HL-60/S4 (cell line): ENCODE data around the gene LRRC23.
"Not testable (repeated sequence)": the region's sequence is repeated elsewhere in the genome, so short reads cannot be mapped to it uniquely, and the experiment has no call there.

Experiments used
- in situ Hi-C: fragments of 300-500 bp; cut with MboI; formaldehyde crosslinking; loops from 2 replicates; pipeline ENCODE4 v1.14.3; 2022; ENCODE audit warnings: low sequenced_read_pairs

The LRRC23 gene

DNA sequence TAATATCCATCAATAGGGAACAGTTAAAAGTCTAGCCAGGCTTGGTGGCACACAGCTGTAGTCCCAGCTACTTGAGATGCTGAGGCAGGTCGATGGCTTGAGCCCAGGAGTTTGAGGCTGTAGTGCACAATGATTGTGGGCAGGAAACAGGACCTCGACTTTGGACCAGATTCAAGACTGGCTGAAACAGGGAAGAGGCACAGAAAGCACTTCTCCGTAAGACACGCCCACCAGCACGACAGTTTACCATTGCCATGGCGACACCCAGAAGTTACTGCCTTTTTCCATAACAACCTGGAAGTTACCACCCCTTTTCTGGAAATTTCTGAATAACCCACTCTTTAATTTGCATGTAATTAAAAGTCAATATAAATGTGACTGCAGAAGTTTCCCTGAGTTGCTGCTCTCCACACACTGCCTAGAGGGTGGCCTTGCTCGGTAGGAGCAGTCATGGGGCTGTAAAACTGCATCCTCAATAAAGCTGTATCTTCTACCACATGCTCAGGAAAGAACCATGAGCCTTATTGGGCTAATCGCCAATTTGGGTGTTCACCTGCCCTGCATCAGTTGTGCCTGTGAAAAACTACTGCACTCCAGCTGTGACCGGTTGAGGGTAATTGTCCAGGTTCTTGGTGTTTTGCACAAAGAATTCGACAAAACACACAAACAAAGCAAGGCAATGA, 4.6 kb upstream of the LRRC23 start:
- in situ Hi-C loops = no loop called here

GRCh38 chr12:6902448-6902847, 2.2 kb upstream of the LRRC23 start:
- in situ Hi-C loops = no loop called here

- in situ Hi-C loops = no loop called here
Measured at GRCh38 chr12:6903722-6904121, 900 bp upstream of the LRRC23 start.

- in situ Hi-C loops = no loop called here
Measured at GRCh38 chr12:6905414-6906040, 905 bp downstream of the LRRC23 start.

DNA sequence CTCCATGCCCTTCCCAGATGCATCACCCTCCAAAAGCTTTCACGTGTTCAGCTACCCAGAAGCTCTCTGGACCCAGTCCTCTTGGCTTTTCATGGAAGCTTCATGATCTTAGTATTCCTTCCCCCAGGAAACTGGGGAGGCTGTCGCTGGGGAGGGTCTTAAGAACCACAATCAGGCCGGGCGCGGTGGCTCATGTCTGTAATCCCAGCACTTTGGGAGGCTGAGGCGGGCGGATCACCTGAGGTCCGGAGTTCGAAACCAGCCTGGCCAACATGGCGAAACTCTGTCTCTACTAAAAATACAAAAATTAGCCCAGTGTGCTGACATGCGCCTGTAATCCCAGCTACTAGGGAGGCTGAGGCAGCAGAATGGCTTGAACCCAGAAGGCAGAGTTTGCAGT, 3.5 kb downstream of the LRRC23 start:
- in situ Hi-C loops = not testable (repeated sequence)

DNA sequence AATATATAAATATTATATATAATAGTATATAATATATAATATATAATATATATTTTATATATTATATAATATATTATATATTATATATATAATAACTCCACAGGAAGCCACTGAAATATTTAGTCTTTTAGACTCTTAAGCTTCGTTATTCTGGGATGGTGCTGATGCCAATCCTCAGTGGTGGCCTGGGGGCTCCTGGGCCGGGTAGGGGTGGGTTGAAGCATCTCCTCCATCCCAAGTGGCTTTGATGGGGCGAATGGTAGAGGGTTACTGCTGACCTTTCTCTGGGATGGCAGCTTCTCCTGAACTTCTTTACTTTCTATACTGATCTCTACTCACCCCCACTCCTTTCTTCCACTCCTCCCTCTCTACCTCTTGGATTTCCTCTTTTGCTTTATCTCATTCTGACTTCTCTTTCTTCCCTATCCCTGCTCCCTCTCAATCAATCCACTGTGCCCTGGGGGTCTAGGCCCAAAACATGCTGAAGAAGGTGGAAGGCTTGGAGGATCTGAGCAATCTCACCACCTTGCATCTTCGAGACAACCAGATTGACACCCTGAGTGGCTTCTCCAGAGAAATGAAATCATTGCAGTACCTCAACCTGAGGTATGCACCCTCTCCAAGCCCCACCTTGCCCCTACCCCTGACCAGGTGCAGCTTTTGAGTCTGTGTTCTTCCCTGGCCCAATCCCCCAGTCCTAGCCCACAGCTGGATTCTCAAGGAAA, 5.0 kb downstream of the LRRC23 start:
- in situ Hi-C loops = no loop called here

DNA sequence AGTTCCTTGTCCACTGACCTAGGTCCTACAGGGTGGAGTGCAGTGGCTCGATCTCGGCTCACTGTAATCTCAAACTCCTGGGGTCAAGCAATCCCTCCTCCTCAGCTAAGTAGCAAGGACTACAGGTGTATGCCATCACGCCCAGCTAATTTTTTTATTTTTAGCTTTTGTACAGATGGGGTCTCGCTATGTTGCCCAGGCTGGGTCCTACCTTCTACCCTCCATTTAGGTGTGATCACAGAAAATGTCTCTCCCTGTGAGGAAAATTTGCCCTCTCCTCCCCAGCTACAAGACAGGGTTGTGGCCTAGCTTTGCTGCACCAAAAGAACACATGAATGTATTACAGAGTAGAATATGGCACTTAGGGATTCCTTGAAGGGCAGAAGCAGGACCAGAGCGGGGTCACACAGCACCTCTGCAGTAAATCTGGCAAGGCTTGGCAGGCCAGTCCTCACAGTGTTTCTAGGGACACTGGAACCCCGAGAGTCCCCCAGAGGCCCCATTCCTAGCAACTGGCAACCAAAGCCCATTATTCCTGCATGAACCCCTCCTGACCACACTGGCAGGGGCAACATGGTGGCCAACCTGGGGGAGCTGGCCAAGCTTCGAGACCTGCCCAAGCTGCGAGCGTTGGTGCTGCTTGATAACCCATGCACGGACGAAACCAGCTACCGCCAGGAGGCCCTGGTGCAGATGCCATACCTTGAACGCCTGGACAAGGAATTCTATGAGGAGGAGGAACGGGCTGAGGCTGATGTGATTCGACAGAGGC, 7.7 kb downstream of the LRRC23 start:
- in situ Hi-C loops = no loop called here

DNA sequence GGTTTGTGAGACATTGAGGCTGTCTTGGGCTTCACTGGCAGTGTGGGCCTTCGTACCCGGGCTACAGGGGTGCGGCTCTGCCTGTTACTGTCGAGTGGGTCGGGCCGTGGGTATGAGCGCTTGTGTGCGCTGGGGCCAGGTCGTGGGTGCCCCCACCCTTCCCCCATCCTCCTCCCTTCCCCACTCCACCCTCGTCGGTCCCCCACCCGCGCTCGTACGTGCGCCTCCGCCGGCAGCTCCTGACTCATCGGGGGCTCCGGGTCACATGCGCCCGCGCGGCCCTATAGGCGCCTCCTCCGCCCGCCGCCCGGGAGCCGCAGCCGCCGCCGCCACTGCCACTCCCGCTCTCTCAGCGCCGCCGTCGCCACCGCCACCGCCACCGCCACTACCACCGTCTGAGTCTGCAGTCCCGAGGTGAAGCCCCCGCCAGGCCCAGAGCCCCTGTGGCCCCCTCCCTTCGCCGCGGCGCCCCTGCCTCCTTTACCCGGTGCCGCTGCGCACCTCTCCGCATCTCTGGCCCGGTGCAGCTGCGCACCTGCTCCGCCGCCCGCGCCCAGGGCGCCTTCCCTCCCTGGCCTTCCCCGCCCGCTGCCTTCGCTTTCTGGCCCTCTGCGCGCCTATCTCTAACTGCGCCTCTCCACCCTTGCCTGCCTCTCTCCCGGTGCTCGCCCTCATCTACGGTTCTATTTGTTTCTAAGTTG, 9.8 kb downstream of the LRRC23 start, which contains the start of gene ENO2:
Gene ENO2, plus strand, starts transcription at position 335 of the 701 bp plus-strand sequence. CDS start 1,253 bp downstream, outside the sequence.
- in situ Hi-C loops = no loop called here

DNA sequence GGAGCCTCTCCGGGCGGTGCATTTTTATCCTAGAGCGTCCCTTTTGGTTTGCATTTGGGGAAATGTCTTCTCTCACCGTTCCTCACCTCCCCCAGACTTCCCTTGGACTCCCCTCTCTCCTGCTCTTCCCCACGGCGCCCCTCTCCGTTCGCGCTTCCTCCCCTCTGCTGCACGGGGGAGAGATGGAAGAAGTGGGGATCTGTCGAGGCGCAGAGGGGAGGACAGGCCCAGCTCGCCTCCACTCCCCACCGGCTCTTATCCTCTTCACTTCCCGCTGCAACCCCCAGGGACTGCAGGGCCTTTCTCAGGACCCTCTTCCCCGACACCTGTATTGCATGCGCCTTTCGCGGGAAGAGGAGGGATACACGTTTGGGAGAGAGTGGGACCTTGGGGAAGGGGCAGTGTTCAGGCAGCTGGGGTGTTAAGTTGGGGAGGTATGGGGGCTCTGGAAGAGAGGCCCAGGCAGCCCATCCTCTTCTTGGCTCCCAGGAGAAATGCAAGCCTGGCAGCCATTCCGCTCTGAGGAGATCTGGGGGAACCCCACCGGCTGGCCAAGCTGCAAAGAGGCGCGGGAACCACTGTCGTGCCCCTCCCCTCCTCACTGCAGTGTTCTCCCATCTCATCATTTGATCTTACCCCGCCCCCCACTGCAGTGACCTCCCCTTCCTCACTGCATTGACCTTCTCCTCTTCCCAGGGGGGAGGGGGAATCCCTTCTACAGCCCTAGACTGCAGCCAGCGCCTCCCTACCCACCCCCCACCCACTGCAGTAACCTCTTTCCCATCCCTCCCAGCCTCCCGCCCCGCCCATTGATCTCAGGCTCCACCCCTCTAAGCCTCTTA, 10.5 kb downstream of the LRRC23 start:
- in situ Hi-C loops = no loop called here

DNA sequence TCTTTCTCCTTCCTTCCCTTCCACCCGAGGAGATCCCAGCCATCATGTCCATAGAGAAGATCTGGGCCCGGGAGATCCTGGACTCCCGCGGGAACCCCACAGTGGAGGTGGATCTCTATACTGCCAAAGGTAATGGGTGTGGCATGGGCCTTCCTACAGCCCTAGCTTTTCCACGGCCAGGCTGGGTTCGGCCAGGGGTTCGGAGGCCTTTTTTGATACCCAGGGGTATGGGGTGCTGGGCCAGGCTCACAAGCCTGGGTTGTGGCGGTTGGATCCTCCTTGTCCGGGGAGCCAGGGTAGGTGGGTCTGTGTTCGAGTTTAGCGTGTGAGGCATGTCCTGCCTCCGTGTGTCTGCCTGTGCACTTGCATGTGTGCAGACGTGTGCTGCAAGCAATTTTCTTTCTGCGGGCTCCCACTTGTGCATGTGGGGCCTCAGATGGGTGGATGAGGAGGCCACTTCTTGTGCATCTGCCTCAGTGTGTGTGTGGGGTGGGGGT, 11.2 kb downstream of the LRRC23 start:
- in situ Hi-C loops = no loop called here

- in situ Hi-C loops = no loop called here
Measured at GRCh38 chr12:6916426-6917200, 12.0 kb downstream of the LRRC23 start.

DNA sequence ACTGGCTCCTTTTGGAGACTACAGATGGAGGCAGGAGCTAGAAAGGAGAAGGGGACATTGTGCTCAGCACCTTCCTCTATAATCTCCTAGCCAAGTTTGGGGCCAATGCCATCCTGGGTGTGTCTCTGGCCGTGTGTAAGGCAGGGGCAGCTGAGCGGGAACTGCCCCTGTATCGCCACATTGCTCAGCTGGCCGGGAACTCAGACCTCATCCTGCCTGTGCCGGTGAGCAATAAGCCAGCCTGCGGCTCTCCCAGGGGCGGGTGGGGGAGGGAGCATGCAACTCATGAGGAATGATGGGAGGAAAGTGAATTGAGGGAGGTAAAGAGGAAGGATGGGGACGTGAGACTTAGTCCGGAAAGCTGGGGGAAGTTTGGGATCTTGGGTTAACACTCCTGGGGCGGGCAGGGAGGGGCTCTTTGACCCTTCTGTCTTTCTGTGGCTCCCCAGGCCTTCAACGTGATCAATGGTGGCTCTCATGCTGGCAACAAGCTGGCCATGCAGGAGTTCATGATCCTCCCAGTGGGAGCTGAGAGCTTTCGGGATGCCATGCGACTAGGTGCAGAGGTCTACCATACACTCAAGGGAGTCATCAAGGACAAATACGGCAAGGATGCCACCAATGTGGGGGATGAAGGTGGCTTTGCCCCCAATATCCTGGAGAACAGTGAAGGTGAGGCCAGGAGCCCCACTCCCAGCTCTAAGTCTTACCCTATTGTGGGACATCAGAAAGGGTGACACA, 13.0 kb downstream of the LRRC23 start:
- in situ Hi-C loops = no loop called here

GRCh38 chr12:6919588-6919987, 15.0 kb downstream of the LRRC23 start:
- in situ Hi-C loops = no loop called here

DNA sequence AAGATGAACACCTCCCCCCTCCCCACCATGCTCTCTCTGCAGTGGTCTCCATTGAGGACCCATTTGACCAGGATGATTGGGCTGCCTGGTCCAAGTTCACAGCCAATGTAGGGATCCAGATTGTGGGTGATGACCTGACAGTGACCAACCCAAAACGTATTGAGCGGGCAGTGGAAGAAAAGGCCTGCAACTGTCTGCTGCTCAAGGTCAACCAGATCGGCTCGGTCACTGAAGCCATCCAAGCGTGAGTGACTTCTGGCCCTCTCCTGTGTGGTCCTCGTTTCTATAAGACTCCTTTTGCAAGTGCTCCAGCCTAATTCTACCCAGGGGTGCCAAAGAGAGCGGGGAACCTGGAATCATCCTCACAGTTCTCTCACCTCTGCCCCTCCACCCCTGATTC, 16.9 kb downstream of the LRRC23 start:
- in situ Hi-C loops = no loop called here

- in situ Hi-C loops = no loop called here
Measured at GRCh38 chr12:6921996-6922946, 17.6 kb downstream of the LRRC23 start.

- in situ Hi-C loops = no loop called here
Measured at GRCh38 chr12:6923003-6923732, 18.5 kb downstream of the LRRC23 start.
